ENCODE measurements around the gene RHCG. TPM values are rescaled to one million over a fixed set of nuclear protein-coding genes. Genes with fewer than 3 reads are reported as not detected.
A peak's percentile ranks its signal among the peaks of the same experiment; 100 is the strongest.

The RHCG gene
- total and polyA plus RNA-seq, 2 of the 13 experiments (the other 11 are each of a cell fraction or from before 2014, with no cell fraction given): not detected

DNA sequence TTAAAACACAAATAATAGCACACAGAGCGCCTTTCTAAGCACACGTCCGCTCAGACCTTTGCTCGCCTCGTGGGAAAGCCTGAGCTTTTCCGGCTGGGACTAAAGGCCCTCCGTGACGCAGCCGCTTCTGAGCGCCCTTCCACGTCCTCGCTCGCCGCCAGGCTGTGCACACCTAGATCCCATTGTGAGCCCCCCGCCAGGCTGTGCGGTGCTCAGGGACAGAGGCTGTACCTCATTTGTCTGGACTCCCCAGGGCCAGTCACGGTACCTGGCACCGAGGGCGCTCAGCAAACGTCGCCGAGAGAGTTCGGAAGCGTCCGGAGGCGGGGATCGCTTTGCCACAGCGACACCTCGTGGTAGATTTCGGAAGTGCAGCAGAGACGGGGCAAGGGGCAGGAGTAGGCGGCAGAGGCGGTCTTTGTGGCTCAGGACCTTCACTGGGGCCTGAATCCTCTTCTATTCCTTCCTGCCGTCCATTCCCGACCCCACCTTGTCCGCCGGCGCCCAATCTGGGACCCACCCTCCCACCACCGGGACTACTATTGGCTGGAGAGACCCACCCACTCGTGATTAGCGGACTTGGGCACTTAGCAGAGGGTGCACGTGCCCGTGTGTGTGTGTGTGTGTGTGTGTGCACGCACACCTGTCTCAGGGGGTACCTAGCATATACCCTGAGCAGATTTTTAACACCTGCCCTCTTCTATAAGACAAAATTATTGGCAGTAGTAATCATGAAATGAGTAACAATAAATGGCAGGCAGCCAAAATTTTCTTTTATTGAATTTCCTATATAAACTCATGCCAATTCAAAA is 65.6 kb downstream of the RHCG start (continued):
- TF ChIP-seq, protein P1, sequence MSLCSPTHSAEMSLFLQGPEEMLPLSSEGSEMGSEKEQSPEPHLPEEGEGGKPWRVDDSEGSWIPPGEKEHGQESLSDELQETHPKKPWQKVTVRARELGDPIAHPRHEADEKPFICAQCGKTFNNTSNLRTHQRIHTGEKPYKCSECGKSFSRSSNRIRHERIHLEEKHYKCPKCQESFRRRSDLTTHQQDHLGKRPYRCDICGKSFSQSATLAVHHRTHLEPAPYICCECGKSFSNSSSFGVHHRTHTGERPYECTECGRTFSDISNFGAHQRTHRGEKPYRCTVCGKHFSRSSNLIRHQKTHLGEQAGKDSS (CRISPR knock-in tag; IDR thresholded peaks at IDR 0.05; ENCODE audit: borderline replicate concordance, low read depth): peak; percentile 63; the same call in 1 of the 2 replicates
- 0 out of 2 replicates have a peak, but pooled peaks have one; percentile 28 for TF ChIP-seq HIVEP1 (CRISPR knock-in tag; IDR thresholded peaks at IDR 0.05)
- no peak for TF ChIP-seq NR1H2 (CRISPR knock-in tag; IDR thresholded peaks at IDR 0.05; ENCODE audit: borderline replicate concordance, low read depth)
- TF ChIP-seq CEBPG (CRISPR knock-in tag; IDR thresholded peaks at IDR 0.05): no peak
- TF ChIP-seq, protein P2, sequence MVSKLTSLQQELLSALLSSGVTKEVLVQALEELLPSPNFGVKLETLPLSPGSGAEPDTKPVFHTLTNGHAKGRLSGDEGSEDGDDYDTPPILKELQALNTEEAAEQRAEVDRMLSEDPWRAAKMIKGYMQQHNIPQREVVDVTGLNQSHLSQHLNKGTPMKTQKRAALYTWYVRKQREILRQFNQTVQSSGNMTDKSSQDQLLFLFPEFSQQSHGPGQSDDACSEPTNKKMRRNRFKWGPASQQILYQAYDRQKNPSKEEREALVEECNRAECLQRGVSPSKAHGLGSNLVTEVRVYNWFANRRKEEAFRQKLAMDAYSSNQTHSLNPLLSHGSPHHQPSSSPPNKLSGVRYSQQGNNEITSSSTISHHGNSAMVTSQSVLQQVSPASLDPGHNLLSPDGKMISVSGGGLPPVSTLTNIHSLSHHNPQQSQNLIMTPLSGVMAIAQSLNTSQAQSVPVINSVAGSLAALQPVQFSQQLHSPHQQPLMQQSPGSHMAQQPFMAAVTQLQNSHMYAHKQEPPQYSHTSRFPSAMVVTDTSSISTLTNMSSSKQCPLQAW (CRISPR knock-in tag; IDR thresholded peaks at IDR 0.05): peak; percentile 60; the same call in 1 of the 2 replicates
- TF ChIP-seq ZNF350 (CRISPR knock-in tag; IDR thresholded peaks at IDR 0.05; ENCODE audit: borderline replicate concordance, low read depth): peak; percentile 40; the same call in 1 of the 2 replicates
- peak; percentile 39; the same call in 1 of the 2 replicates for TF ChIP-seq TBX2 (CRISPR knock-in tag; IDR thresholded peaks at IDR 0.05; ENCODE audit: borderline replicate concordance)
- TF ChIP-seq, protein P3, sequence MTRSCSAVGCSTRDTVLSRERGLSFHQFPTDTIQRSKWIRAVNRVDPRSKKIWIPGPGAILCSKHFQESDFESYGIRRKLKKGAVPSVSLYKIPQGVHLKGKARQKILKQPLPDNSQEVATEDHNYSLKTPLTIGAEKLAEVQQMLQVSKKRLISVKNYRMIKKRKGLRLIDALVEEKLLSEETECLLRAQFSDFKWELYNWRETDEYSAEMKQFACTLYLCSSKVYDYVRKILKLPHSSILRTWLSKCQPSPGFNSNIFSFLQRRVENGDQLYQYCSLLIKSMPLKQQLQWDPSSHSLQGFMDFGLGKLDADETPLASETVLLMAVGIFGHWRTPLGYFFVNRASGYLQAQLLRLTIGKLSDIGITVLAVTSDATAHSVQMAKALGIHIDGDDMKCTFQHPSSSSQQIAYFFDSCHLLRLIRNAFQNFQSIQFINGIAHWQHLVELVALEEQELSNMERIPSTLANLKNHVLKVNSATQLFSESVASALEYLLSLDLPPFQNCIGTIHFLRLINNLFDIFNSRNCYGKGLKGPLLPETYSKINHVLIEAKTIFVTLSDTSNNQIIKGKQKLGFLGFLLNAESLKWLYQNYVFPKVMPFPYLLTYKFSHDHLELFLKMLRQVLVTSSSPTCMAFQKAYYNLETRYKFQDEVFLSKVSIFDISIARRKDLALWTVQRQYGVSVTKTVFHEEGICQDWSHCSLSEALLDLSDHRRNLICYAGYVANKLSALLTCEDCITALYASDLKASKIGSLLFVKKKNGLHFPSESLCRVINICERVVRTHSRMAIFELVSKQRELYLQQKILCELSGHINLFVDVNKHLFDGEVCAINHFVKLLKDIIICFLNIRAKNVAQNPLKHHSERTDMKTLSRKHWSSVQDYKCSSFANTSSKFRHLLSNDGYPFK (CRISPR knock-in tag; IDR thresholded peaks at IDR 0.05; ENCODE audit: borderline replicate concordance): peak; percentile 49; the same call in 1 of the 2 replicates
- 0 out of 2 replicates have a peak, but pooled peaks have one; percentile 48 for TF ChIP-seq ZNF710 (CRISPR knock-in tag; IDR thresholded peaks at IDR 0.05; ENCODE audit: borderline replicate concordance)
- TF ChIP-seq, protein P4, sequence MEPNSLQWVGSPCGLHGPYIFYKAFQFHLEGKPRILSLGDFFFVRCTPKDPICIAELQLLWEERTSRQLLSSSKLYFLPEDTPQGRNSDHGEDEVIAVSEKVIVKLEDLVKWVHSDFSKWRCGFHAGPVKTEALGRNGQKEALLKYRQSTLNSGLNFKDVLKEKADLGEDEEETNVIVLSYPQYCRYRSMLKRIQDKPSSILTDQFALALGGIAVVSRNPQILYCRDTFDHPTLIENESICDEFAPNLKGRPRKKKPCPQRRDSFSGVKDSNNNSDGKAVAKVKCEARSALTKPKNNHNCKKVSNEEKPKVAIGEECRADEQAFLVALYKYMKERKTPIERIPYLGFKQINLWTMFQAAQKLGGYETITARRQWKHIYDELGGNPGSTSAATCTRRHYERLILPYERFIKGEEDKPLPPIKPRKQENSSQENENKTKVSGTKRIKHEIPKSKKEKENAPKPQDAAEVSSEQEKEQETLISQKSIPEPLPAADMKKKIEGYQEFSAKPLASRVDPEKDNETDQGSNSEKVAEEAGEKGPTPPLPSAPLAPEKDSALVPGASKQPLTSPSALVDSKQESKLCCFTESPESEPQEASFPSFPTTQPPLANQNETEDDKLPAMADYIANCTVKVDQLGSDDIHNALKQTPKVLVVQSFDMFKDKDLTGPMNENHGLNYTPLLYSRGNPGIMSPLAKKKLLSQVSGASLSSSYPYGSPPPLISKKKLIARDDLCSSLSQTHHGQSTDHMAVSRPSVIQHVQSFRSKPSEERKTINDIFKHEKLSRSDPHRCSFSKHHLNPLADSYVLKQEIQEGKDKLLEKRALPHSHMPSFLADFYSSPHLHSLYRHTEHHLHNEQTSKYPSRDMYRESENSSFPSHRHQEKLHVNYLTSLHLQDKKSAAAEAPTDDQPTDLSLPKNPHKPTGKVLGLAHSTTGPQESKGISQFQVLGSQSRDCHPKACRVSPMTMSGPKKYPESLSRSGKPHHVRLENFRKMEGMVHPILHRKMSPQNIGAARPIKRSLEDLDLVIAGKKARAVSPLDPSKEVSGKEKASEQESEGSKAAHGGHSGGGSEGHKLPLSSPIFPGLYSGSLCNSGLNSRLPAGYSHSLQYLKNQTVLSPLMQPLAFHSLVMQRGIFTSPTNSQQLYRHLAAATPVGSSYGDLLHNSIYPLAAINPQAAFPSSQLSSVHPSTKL (CRISPR knock-in tag; IDR thresholded peaks at IDR 0.05): peak; percentile 39; the same call in 1 of the 2 replicates
- no peak for TF ChIP-seq THYN1 (CRISPR knock-in tag; IDR thresholded peaks at IDR 0.05; ENCODE audit: borderline replicate concordance, low read depth)
- peak; percentile 81; the same call in 1 of the 2 replicates for TF ChIP-seq ZNF225 (CRISPR knock-in tag; IDR thresholded peaks at IDR 0.05)
- peak; percentile 64; the same call in 1 of the 2 replicates for TF ChIP-seq RXRA (CRISPR knock-in tag; IDR thresholded peaks at IDR 0.05)
- TF ChIP-seq, protein P5, sequence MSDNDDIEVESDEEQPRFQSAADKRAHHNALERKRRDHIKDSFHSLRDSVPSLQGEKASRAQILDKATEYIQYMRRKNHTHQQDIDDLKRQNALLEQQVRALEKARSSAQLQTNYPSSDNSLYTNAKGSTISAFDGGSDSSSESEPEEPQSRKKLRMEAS (IDR thresholded peaks at IDR 0.05): peak; percentile 66
- peak; percentile 82; the same call in 1 of the 2 replicates for TF ChIP-seq MTF2 (CRISPR knock-in tag; IDR thresholded peaks at IDR 0.05; ENCODE audit: borderline replicate concordance)
